ENCODE results near the gene KCNS1. TPM values are rescaled to one million over a fixed set of nuclear protein-coding genes. Genes with fewer than 3 reads are reported as not detected.

The KCNS1 gene
- total RNA-seq, 1 donor from 2014 or later, result 2.2 TPM

DNA sequence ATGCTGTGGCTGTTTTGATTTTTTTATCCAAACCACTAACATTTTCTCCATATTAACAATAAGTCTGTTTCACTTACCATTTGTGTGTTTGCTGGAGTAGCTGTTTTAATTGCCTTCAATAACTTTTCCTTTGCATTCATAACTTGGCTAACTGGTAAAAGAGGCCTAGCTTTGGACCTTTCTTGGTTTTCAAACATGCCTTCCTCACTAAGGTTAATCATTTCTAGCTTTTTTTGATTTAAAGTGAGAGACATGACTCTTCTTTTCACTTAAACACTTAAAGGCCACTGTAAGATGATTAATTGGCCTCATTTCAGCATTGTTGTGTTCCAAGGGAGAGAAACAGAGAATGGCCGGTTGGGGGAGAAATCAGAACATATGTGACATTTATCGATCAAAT lies 20.5 kb upstream of the KCNS1 start:
- H2AFZ ChIP-seq (ENCODE audit: low read depth, low read length), result no peak overlapping the region
- no peaks in the 10 kb centered on the region for H3K4me1 ChIP-seq (ENCODE audit: insufficient read depth, low read length)
- H3K36me3 ChIP-seq (ENCODE audit: insufficient read depth, low read length), result no peaks in the 10 kb centered on the region
- H3K27me3 ChIP-seq (ENCODE audit: insufficient read depth, low read length), result peaks cover 6% of the 10 kb centered on the region
- H3K79me2 ChIP-seq (ENCODE audit: insufficient read depth, low read length), result no peaks in the 10 kb centered on the region
- no peak overlapping the region for H3K9ac ChIP-seq (ENCODE audit: low read length)
- no peak for DNase-seq (ENCODE audit: low read depth)
- H3K9me3 ChIP-seq (ENCODE audit: insufficient read depth, low read depth, low read length), result no peaks in the 10 kb centered on the region
- Mint-ChIP-seq H3K4me1 (ENCODE audit: low read depth, unreplicated experiment) (no peaks in the 10 kb centered on the region), H3K27ac (ENCODE audit: unreplicated experiment) (no peak overlapping the region), H3K36me3 (ENCODE audit: low read depth, unreplicated experiment) (no peaks in the 10 kb centered on the region), H3K4me3 (ENCODE audit: unreplicated experiment) (no peak overlapping the region), H3K27me3 (ENCODE audit: low read depth, unreplicated experiment) (peaks cover 14% of the 10 kb centered on the region), H3K9me3 (ENCODE audit: unreplicated experiment) (peaks cover 15% of the 10 kb centered on the region)
- no peak overlapping the region for H3K4me3 ChIP-seq (ENCODE audit: insufficient read depth, low read depth, low read length)
- H3K4me2 ChIP-seq (ENCODE audit: low read length), result no peak overlapping the region
- no peak overlapping the region for H3K27ac ChIP-seq (ENCODE audit: low read depth, low read length)
- H4K20me1 ChIP-seq (ENCODE audit: insufficient read depth, low read length), result no peaks in the 10 kb centered on the region
- TF ChIP-seq EZH2 (IDR thresholded peaks at IDR 0.05; ENCODE audit: insufficient read depth, low read length), result no peak
- TF ChIP-seq, protein P1, sequence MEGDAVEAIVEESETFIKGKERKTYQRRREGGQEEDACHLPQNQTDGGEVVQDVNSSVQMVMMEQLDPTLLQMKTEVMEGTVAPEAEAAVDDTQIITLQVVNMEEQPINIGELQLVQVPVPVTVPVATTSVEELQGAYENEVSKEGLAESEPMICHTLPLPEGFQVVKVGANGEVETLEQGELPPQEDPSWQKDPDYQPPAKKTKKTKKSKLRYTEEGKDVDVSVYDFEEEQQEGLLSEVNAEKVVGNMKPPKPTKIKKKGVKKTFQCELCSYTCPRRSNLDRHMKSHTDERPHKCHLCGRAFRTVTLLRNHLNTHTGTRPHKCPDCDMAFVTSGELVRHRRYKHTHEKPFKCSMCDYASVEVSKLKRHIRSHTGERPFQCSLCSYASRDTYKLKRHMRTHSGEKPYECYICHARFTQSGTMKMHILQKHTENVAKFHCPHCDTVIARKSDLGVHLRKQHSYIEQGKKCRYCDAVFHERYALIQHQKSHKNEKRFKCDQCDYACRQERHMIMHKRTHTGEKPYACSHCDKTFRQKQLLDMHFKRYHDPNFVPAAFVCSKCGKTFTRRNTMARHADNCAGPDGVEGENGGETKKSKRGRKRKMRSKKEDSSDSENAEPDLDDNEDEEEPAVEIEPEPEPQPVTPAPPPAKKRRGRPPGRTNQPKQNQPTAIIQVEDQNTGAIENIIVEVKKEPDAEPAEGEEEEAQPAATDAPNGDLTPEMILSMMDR (IDR thresholded peaks at IDR 0.05; ENCODE audit: insufficient read depth, low read depth, low read length), result no peak
- no peak for FAIRE-seq

DNA sequence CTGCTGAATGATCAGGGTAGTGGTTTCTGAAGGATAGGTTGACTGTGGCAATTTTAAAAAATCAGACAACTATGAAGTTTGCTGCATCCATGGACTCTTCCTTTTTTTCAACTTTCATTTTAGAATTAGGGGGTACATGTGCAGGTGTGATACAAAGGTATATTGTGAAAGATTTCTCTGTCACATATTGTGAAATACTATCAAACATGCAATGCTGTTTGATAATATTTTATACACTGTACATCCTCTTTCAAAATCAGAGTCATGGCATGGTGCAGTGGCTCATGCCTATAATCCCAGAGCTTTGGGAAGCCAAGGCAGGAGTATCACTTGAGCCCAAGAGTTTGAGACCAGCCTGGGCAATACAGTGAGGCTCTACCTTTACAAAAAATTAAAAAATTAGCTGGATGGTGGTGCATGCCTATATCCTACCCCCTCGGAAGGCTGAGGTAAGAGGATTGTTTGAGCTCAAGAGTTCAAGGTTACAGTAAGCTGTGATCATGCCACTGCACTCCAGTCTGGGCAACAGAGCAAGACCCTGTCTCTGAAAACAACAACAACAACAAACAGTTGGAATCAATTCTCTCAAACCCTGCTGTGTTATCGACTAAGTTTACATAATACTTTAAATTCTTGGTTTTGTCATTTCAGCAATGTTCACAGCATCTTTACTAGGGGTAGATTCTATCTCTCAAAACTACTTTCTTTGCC lies 18.8 kb upstream of the KCNS1 start:
- peaks cover 19% of the 10 kb centered on the region for H3K27me3 Mint-ChIP-seq (ENCODE audit: low read depth, unreplicated experiment)
- H3K4me3 ChIP-seq (ENCODE audit: insufficient read depth, low read depth, low read length), result no peak overlapping the region
- no peak for DNase-seq (ENCODE audit: low read depth)
- no peak overlapping the region for H3K27ac ChIP-seq (ENCODE audit: low read depth, low read length)
- H3K9me3 ChIP-seq (ENCODE audit: insufficient read depth, low read depth, low read length), result no peaks in the 10 kb centered on the region
- no peaks in the 10 kb centered on the region for H3K36me3 Mint-ChIP-seq (ENCODE audit: low read depth, unreplicated experiment)
- TF ChIP-seq EZH2 (IDR thresholded peaks at IDR 0.05; ENCODE audit: insufficient read depth, low read length), result no peak
- TF ChIP-seq, protein P1 (IDR thresholded peaks at IDR 0.05; ENCODE audit: insufficient read depth, low read depth, low read length), result no peak
- no peaks in the 10 kb centered on the region for H4K20me1 ChIP-seq (ENCODE audit: insufficient read depth, low read length)
- H3K79me2 ChIP-seq (ENCODE audit: insufficient read depth, low read length), result no peaks in the 10 kb centered on the region
- no peak overlapping the region for H2AFZ ChIP-seq (ENCODE audit: low read depth, low read length)
- H3K9ac ChIP-seq (ENCODE audit: low read length), result no peak overlapping the region
- no peak overlapping the region for H3K4me3 Mint-ChIP-seq (ENCODE audit: unreplicated experiment)
- H3K4me1 Mint-ChIP-seq (ENCODE audit: low read depth, unreplicated experiment), result no peaks in the 10 kb centered on the region
- no peak overlapping the region for H3K27ac Mint-ChIP-seq (ENCODE audit: unreplicated experiment)
- no peaks in the 10 kb centered on the region for H3K36me3 ChIP-seq (ENCODE audit: insufficient read depth, low read length)
- H3K4me2 ChIP-seq (ENCODE audit: low read length), result no peak overlapping the region
- peaks cover 3% of the 10 kb centered on the region for H3K27me3 ChIP-seq (ENCODE audit: insufficient read depth, low read length)
- FAIRE-seq, result no peak
- H3K9me3 Mint-ChIP-seq (ENCODE audit: unreplicated experiment), result peaks cover 13% of the 10 kb centered on the region
- no peaks in the 10 kb centered on the region for H3K4me1 ChIP-seq (ENCODE audit: insufficient read depth, low read length)

DNA sequence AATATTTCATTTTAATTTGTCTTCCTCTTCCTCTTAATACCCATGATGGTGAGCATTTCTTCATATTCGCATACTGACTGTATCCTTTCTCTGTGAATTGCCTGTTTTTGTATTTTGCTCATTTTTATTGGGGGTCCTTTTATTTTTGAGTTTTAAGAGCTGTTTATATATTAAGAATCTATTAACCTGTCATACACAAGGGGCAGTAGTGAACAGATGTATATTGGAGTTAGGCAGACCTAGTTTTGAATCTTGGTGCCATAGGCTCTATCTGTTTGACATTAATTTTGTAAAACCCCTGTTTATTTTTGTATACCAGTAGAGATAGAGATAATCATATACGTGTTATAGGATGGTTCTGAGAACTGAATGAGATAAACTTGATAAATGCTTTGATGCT lies 17.1 kb upstream of the KCNS1 start:
- no peak overlapping the region for H3K4me3 ChIP-seq (ENCODE audit: insufficient read depth, low read depth, low read length)
- H4K20me1 ChIP-seq (ENCODE audit: insufficient read depth, low read length), result no peaks in the 10 kb centered on the region
- H2AFZ ChIP-seq (ENCODE audit: low read depth, low read length), result no peak overlapping the region
- Mint-ChIP-seq H3K36me3 (ENCODE audit: low read depth, unreplicated experiment) (no peaks in the 10 kb centered on the region), H3K4me1 (ENCODE audit: low read depth, unreplicated experiment) (no peaks in the 10 kb centered on the region), H3K27ac (ENCODE audit: unreplicated experiment) (no peak overlapping the region), H3K4me3 (ENCODE audit: unreplicated experiment) (no peak overlapping the region), H3K27me3 (ENCODE audit: low read depth, unreplicated experiment) (peaks cover 16% of the 10 kb centered on the region), H3K9me3 (ENCODE audit: unreplicated experiment) (peaks cover 8% of the 10 kb centered on the region)
- H3K36me3 ChIP-seq (ENCODE audit: insufficient read depth, low read length), result no peaks in the 10 kb centered on the region
- H3K27me3 ChIP-seq (ENCODE audit: insufficient read depth, low read length), result peaks cover 6% of the 10 kb centered on the region
- H3K4me1 ChIP-seq (ENCODE audit: insufficient read depth, low read length), result no peaks in the 10 kb centered on the region
- H3K27ac ChIP-seq (ENCODE audit: low read depth, low read length), result no peak overlapping the region
- H3K4me2 ChIP-seq (ENCODE audit: low read length), result no peak overlapping the region
- TF ChIP-seq EZH2 (IDR thresholded peaks at IDR 0.05; ENCODE audit: insufficient read depth, low read length), result no peak
- TF ChIP-seq, protein P1 (IDR thresholded peaks at IDR 0.05; ENCODE audit: insufficient read depth, low read depth, low read length), result no peak
- FAIRE-seq (no peak), DNase-seq (ENCODE audit: low read depth) (no peak)
- H3K79me2 ChIP-seq (ENCODE audit: insufficient read depth, low read length), result no peaks in the 10 kb centered on the region
- H3K9ac ChIP-seq (ENCODE audit: low read length), result no peak overlapping the region
- no peaks in the 10 kb centered on the region for H3K9me3 ChIP-seq (ENCODE audit: insufficient read depth, low read depth, low read length)
